ENCODE results near the gene COL13A1. TPM values are rescaled to one million over a fixed set of nuclear protein-coding genes. Genes with fewer than 3 reads are reported as not detected.

Gene COL13A1
- total RNA-seq, 1 experiment from 2014 or later = 18.0 TPM

DNA sequence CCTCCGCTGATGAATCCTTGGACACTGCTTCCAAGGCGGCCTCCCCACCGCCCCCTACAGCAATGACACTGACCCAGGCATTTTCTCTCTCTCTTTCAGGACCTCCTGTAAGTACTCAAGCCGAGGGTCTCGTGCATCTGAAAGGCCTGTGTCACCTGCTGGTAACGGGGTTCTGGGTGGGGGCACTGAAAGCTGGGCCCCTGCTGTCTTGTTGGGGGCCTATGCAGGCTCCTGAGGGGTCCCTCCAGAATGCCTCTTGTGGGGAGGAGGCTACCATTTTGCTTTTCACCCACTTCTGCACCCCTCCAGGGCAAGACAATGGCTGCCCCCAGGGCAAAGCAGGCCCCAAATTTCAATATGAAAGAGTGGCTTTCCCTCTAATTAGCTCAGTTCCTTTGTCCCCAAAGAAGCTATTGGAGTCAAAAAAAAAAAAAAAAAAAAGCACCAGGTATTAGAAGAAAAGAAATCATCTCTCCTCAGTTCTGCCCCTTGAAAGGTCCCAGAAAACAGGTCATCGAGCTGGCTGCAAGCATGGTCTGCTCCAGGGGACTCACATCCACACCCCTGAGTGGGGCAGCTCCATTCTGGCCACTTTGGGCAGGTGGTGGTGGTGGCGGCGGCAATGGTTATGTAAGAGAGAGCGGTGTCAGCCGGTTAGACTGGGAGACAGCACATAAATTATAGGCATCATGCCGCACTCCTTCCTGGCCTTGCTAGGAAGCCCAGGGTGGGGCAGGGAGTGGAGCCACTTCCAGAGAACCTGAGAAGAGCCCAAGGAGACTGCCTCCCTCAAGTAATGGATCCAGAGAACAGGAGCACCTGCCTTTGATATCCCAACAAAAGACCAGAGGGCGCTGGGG is 66.2 kb downstream of the COL13A1 start:
- DNase-seq = peak; percentile 84
- H3K4me3 ChIP-seq (ENCODE audit: insufficient read depth, low read depth, low read length) = no peak overlapping the region

DNA sequence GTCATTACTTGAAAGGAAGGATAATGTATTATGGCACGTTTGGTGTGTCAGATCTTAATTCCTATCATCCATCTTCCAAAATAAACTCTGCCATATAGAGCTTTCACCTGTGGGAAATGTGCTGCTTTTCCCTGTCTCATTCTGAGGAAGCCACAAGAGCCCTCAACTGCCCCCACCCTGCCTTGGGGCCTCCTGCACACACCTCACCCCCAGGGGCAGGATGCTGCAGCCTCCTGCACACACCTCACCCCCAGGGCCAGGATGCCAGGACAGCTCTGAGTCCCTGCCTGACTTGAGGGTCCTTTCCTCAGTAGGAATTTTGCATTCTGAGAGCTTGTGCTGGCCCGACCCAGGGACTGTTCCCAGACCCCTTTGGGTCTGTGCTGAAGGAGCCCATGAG is 67.1 kb downstream of the COL13A1 start:
- Histone ChIP-seq H3K36me3 (replicated peaks; ENCODE audit: control insufficient read depth, insufficient read depth, low read length) (no peaks in the 10 kb centered on the region), H3K27me3 (ENCODE audit: control insufficient read depth, insufficient read depth, low read length) (no peaks in the 10 kb centered on the region), H3K4me3 (ENCODE audit: insufficient read depth, low read depth, low read length) (no peak overlapping the region)
- DNase-seq = no peak

More for the DNA sequence above, 66.2 kb downstream of the COL13A1 start:
- Histone ChIP-seq H3K27me3 (ENCODE audit: control insufficient read depth, insufficient read depth, low read length) (no peaks in the 10 kb centered on the region), H3K36me3 (replicated peaks; ENCODE audit: control insufficient read depth, insufficient read depth, low read length) (no peaks in the 10 kb centered on the region)

DNA sequence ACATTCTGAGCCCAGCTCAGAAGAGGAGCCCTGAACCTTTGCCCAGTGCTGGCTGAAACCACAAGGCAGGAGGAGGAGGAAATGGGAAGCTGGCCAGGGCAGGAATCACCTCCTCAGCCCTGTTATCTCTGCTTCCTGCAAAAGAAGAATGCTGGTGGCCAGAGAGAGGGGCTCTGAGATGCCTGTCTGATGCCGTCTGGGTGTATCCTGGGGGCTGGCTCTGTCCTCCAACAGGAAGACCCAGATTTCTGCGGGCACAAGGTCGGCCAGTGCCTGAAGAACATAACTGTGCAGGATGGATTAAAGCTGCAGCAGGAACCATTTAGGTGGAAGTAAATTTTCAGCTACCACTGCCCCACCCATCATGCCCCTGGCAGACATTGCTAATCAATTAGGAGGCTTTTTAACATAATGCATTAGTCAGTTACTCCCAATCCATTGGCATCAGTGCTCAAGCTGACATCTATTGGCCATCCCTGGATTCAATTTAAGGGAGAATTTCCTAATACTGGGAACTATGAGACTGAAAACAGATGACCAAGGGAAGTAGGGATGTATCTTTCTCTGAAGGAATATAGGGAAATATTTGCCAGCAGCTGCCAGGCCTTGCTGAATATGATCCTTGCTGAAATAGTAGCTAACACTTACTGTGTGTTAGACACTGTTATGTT is 67.7 kb downstream of the COL13A1 start:
- H3K27me3 ChIP-seq (ENCODE audit: control insufficient read depth, insufficient read depth, low read length) = no peaks in the 10 kb centered on the region
- no peaks in the 10 kb centered on the region for H3K36me3 ChIP-seq (replicated peaks; ENCODE audit: control insufficient read depth, insufficient read depth, low read length)
- no peak overlapping the region for H3K4me3 ChIP-seq (ENCODE audit: insufficient read depth, low read depth, low read length)
- DNase-seq = no peak

DNA sequence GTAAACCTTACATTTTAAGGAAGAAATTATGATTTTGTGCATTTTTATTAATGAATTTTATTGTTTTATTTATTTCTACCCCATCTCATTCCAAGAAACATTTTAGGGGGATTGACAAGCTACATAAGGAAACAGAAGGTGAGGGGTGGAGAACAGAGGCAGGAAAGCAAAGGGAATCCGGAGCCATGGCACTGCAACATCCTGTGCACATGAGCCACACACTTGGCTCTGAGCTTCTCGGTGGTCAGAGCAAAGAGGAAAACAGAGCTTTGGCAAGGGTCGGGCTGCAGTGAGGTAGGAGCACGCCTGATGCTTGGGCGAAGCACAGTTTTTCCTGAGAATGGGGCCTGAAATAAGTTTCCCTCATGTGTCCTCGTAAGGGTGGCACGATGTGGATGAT is 68.9 kb downstream of the COL13A1 start:
- Histone ChIP-seq H3K27me3 (ENCODE audit: control insufficient read depth, insufficient read depth, low read length) (no peaks in the 10 kb centered on the region), H3K36me3 (replicated peaks; ENCODE audit: control insufficient read depth, insufficient read depth, low read length) (no peaks in the 10 kb centered on the region)
- DNase-seq = no peak

DNA sequence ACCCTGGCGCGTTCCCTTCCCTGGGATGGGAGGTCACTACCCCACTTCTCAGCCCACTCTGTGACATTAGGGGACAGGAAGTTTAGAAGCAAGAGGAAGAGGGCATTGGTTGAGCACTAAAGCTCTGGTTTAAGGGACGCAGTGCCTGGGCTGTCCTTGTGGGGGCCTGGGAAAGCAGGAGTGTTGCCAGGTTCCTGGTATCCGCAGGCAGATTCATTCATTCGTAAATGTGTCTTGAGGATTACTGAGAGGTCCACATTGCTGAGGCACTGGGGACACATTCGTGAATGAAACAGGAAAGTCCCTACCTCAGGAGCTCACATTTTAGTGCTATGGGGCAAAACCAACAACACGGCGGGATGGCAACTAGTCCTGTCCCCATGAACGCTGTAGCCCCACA is 69.4 kb downstream of the COL13A1 start:
- Histone ChIP-seq H3K27me3 (ENCODE audit: control insufficient read depth, insufficient read depth, low read length) (no peaks in the 10 kb centered on the region), H3K36me3 (replicated peaks; ENCODE audit: control insufficient read depth, insufficient read depth, low read length) (no peaks in the 10 kb centered on the region), H3K4me3 (ENCODE audit: insufficient read depth, low read depth, low read length) (no peak overlapping the region)
- DNase-seq = peak; percentile 81

More for the DNA sequence above, 68.9 kb downstream of the COL13A1 start:
- no peak overlapping the region for H3K4me3 ChIP-seq (ENCODE audit: insufficient read depth, low read depth, low read length)

DNA sequence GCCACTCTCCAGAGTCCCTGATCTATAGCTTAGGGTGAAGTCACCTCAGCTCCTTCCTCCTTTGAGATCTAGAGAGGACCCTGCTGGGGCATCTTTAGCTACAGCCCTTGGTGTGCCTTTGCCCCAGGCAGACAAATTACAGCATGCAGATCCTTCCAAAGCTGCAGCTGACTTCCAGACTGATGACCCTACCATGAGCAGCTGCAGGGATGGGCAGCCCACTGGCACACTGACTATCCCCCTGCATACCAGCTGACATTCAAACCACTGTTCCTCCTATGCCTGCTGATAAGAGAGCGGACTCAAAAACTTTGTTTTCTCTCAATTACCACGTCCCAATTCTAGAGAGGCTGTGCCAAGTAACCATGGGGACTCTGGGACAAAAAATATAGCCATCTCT is 70.6 kb downstream of the COL13A1 start:
- H3K27me3 ChIP-seq (ENCODE audit: control insufficient read depth, insufficient read depth, low read length) = no peaks in the 10 kb centered on the region
- H3K36me3 ChIP-seq (replicated peaks; ENCODE audit: control insufficient read depth, insufficient read depth, low read length) = no peaks in the 10 kb centered on the region
- H3K4me3 ChIP-seq (ENCODE audit: insufficient read depth, low read depth, low read length) = no peak overlapping the region
- DNase-seq = no peak

DNA sequence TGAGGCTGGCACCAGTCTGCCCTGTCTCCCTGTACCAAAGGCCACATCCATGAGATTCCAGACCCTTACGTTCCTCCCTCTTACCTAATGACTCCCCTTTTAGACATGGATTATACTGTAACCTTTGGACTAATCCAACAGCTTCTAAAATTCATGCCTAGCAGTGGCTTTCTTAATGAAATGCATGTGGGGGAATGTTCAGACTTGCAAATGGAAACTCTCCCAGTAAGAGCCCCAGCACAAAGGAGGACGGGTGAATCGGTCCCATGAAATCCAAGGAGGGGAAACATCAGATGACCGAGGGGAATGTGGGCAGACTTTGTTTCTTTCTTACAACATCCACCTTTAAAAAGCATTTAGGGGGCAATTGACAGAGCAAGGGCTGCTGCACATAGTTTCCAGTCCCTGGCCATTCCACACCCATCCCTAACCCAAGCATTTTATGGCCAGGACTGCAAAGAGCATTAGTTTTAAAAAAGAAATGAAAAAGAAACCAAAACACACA is 71.5 kb downstream of the COL13A1 start:
- peak; percentile 61 for DNase-seq
- Histone ChIP-seq H3K27me3 (ENCODE audit: control insufficient read depth, insufficient read depth, low read length) (no peaks in the 10 kb centered on the region), H3K36me3 (replicated peaks; ENCODE audit: control insufficient read depth, insufficient read depth, low read length) (no peaks in the 10 kb centered on the region), H3K4me3 (ENCODE audit: insufficient read depth, low read depth, low read length) (no peak overlapping the region)

DNA sequence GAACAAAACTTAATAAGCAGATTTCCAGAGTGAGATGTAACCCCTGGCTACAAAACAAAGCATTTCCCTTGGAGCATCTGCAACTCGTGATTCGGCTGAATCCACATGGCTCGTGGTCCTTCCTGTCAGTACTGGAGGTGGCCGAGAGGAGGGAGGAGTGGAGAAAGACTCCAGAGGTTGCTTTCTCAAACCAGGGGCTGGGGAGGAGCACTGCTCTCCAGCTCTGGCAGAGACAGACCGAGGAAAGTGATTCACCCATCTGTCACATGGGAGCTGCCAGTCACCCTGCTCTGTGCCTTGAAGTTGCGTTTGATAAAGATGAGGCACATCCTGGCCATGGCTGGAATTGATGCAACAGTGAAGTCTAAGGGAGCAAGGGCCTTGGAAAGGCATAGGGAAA is 72.7 kb downstream of the COL13A1 start:
- Histone ChIP-seq H3K4me3 (ENCODE audit: insufficient read depth, low read depth, low read length) (no peak overlapping the region), H3K36me3 (replicated peaks; ENCODE audit: control insufficient read depth, insufficient read depth, low read length) (no peaks in the 10 kb centered on the region), H3K27me3 (ENCODE audit: control insufficient read depth, insufficient read depth, low read length) (no peaks in the 10 kb centered on the region)
- no peak for DNase-seq

DNA sequence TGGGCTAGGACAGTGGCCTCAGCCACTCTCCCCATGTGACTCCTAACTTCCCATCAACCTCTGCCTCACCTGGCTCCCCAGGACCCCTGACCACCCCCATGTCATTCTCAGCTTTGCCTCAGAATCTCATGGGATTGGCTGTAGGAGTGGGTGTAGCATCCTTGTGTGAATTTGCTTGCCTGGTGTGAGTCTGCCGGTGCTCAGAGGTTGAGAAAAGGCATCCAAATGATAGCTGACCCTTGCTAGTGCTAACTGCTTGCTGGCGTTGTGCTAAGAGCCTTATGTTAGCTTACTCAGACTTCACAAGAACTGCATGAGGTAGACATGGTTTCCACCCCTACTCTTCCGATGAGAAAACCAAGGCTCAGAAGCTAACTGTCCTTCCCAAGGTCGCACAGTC is 74.2 kb downstream of the COL13A1 start:
- no peak for DNase-seq
- Histone ChIP-seq H3K27me3 (ENCODE audit: control insufficient read depth, insufficient read depth, low read length) (no peaks in the 10 kb centered on the region; the same call in 1 of the 2 replicates), H3K4me3 (ENCODE audit: insufficient read depth, low read depth, low read length) (no peak overlapping the region), H3K36me3 (replicated peaks; ENCODE audit: control insufficient read depth, insufficient read depth, low read length) (no peaks in the 10 kb centered on the region)

DNA sequence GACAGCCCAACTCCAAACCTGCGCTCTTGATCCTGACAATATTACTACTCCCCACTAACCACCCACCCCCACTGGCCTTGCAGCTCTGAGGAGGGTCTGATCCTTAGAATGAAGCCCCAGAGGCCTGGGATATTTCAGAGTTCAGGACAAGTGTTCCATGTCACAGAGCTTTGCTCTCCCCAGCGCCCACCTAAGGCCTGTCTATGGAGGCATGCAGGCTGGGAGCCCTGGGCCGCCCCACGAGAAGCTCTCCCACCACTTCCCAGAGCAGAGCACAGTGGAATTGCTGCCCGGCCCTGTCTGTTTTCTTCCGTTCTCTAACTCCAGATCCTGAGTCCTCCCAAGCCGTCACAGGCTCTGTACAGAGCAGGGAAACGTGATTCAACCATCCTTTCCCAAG is 74.6 kb downstream of the COL13A1 start:
- H3K27me3 ChIP-seq (ENCODE audit: control insufficient read depth, insufficient read depth, low read length) = no peaks in the 10 kb centered on the region; the same call in 1 of the 2 replicates
- DNase-seq = no peak
- H3K4me3 ChIP-seq (ENCODE audit: insufficient read depth, low read depth, low read length) = no peak overlapping the region
- no peaks in the 10 kb centered on the region for H3K36me3 ChIP-seq (replicated peaks; ENCODE audit: control insufficient read depth, insufficient read depth, low read length)

DNA sequence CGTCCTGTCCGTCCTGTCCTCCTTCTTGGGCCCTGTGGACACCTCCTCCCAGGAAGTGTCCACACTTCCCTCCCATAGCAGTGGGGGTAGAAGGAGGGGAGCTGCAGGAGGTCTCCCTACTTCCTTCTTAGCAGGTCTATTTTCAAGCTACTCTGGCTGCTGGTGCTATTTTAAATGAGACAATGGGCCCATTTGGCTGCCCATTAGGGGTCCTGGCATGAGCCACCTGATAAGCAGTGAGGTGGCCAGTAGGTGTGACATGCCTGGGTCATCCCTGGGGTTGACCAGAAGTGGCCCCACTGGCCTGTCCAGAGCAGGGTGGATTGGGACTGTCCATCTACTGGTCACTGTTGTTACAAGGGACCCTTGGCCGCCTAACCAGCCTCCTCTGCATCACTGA is 75.2 kb downstream of the COL13A1 start:
- no peak for DNase-seq
- Histone ChIP-seq H3K4me3 (ENCODE audit: insufficient read depth, low read depth, low read length) (no peak overlapping the region), H3K27me3 (ENCODE audit: control insufficient read depth, insufficient read depth, low read length) (no peaks in the 10 kb centered on the region; the same call in 1 of the 2 replicates), H3K36me3 (replicated peaks; ENCODE audit: control insufficient read depth, insufficient read depth, low read length) (no peaks in the 10 kb centered on the region)

DNA sequence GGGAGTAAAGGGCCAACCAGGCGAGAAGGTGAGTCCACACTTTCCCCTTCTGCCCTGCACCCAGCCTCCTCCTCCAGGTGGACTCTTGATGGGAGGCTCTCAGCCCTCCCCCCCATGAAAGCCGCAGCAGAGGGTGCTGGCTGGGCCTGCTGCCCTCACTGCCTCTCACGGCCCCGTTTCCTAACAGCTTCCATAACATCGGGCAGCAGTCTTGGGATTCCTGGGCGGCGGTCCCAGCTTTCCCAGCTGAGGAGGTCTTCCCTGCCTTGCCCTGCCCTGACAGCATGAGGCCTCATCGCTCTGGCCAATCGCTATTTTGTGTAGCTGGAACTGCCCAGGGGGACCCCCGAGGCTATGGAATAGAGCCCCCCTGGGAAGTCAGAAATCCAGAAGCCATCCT is 76.3 kb downstream of the COL13A1 start:
- Histone ChIP-seq H3K4me3 (ENCODE audit: insufficient read depth, low read depth, low read length) (no peak overlapping the region), H3K36me3 (replicated peaks; ENCODE audit: control insufficient read depth, insufficient read depth, low read length) (no peaks in the 10 kb centered on the region), H3K27me3 (ENCODE audit: control insufficient read depth, insufficient read depth, low read length) (no peaks in the 10 kb centered on the region; the same call in 1 of the 2 replicates)
- no peak for DNase-seq

DNA sequence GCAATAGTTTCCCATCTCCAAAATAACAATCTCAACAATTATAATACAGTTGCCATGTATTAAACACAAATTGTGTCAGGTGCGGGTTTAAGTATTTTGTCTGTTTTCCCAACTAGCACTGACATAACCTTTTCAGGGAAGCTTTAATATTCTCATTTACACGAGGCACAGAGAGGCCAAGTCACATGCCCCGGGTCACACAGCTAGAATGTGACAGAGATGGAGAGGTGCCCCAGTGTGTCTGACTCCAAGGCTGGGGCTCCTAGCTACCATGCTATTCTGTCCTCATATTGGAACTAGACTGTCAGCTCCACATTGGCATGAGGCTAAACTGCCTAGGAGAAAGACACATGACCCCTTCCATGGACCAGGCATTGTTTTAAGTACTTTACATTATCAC is 77.2 kb downstream of the COL13A1 start:
- Histone ChIP-seq H3K36me3 (replicated peaks; ENCODE audit: control insufficient read depth, insufficient read depth, low read length) (no peaks in the 10 kb centered on the region), H3K27me3 (ENCODE audit: control insufficient read depth, insufficient read depth, low read length) (no peaks in the 10 kb centered on the region; the same call in 1 of the 2 replicates), H3K4me3 (ENCODE audit: insufficient read depth, low read depth, low read length) (no peak overlapping the region)
- DNase-seq = no peak

DNA sequence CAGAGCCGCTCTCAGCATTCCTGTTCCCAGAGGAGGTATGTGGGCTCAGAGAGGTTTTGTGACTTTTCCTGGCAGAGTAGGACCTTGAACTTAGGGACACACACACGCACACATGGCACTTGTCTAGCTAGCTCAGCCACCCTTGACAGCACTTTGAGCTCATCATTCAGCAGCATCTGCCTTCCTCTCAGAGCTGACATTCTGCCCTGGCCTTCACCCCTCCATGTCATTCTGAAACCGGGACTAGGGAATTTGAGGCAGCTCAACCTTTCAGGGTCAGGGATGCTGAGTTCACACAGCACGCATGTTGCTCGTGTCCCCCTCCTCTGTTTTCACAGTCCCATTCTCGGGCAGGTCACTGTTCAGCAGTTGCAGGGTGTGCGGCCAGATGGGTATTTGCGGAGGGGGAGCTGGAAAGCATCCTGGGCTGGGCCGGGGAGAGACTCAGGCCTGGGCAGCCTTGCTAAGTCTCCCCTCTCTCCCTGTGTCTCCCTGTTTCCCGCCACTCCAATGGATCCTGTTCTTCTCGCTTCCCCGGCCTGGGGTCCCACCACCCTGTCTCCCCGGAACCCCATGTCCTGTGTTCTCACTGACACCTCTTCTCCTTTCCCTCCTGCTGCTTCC is 78.0 kb downstream of the COL13A1 start:
- Histone ChIP-seq H3K4me3 (ENCODE audit: insufficient read depth, low read depth, low read length) (no peak overlapping the region), H3K27me3 (ENCODE audit: control insufficient read depth, insufficient read depth, low read length) (no peaks in the 10 kb centered on the region; the same call in 1 of the 2 replicates), H3K36me3 (replicated peaks; ENCODE audit: control insufficient read depth, insufficient read depth, low read length) (no peaks in the 10 kb centered on the region)
- no peak for DNase-seq
